ENCODE results near the gene ZNF595. TPM values are rescaled to one million over a fixed set of nuclear protein-coding genes. Genes with fewer than 3 reads are reported as not detected.
"Not testable (repeated sequence)": the region's sequence is repeated elsewhere in the genome, so short reads cannot be mapped to it uniquely, and the experiment has no call there.

Gene ZNF595
- total RNA-seq, 1 experiment from 2014 or later, result 38.3 TPM

DNA sequence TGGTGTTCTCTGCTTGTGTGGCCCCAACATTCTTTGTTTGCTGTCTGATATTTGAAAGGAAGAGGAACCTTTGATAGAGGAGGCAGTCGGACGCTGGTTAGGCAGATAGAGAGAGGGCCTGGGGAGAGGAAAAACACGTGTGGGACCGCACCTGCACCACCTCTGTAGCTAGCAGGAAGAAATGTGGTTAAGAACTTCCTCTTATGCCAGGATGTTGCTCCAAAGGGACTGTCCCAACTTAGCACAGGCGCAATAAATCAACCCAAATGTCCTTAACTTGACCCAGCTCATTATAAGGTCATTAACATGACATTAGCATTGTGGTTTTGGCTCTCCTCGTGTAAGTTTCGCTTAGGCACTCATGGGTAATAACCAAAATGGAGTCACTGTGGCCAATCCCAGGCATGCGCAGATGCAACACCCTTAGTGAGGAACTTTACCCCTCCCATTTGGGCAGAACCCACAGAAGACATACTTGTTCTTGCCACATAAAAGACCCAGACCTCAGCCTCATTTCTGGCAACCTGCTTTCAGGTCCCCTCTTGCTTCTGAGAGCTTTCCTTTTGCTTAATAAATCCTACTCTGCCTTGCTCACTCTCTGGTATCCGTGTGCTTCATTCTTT is 1.4 kb upstream of the ZNF595 start:
- not testable (repeated sequence) for BruUV-seq (replicated peaks)

DNA sequence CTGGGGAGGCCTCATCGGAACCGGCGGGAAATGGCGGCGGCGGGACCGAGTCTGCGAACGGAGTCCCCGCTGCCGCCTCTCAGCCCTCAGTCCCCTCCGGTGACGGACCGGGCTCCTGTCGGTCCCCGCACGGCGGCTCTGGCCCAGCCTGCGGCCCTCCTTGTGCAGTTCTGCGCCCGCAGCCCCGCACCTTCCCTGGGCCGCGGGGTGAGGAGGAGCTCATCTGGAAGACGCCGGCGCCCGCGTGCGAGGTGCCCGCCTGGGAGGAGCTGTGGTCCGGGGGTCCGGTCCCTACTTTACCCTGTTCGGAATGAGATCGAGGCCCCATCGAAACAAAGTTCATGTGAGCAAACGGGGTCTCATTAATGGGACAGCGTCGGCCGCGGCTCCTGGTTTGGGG is 400 bp downstream of the ZNF595 start:
- H3K27me3 Mint-ChIP-seq (ENCODE audit: insufficient read depth, unreplicated experiment); H3K4me1 Mint-ChIP-seq (ENCODE audit: insufficient read depth, unreplicated experiment); H3K9me3 Mint-ChIP-seq (ENCODE audit: unreplicated experiment); H3K4me3 Mint-ChIP-seq (ENCODE audit: unreplicated experiment); intact Hi-C loops (cut with micrococcal nuclease); H3K36me3 Mint-ChIP-seq (ENCODE audit: insufficient read depth, unreplicated experiment); H3K27ac Mint-ChIP-seq (ENCODE audit: low read depth, unreplicated experiment); DNase-seq (ENCODE audit: unreplicated experiment): not testable (repeated sequence)
- TSS peak; percentile 14 for BruUV-seq (replicated peaks)
- POLR2A ChIA-PET, result interaction anchor here (0.6 to 2.9 kb wide), 17 partner anchors 9 to 508 kb away, joined by 3 to 35 read pairs (median 4); partner anchors contain the start of genes ZNF141 and ZNF718
- CTCF ChIA-PET, result interaction anchor here (0.7 kb wide), 1 partner anchor 25 kb away, joined by 3 read pairs; no protein-coding TSS in a partner anchor

More for the DNA sequence above, 1.4 kb upstream of the ZNF595 start:
- ChIA-PET POLR2A (interaction anchor here (1.3 to 2.9 kb wide), 5 partner anchors 8 to 73 kb away, joined by 3 to 35 read pairs (median 5); partner anchors contain the start of gene ZNF718), CTCF (interaction anchor here (0.9 to 1.6 kb wide), 3 partner anchors 8 to 14 kb away, joined by 3 to 4 read pairs (median 3); no protein-coding TSS in a partner anchor)
- H3K36me3 Mint-ChIP-seq (ENCODE audit: insufficient read depth, unreplicated experiment); H3K4me3 Mint-ChIP-seq (ENCODE audit: unreplicated experiment); intact Hi-C loops (cut with micrococcal nuclease); DNase-seq (ENCODE audit: unreplicated experiment); H3K27me3 Mint-ChIP-seq (ENCODE audit: insufficient read depth, unreplicated experiment); H3K9me3 Mint-ChIP-seq (ENCODE audit: unreplicated experiment); H3K4me1 Mint-ChIP-seq (ENCODE audit: insufficient read depth, unreplicated experiment); H3K27ac Mint-ChIP-seq (ENCODE audit: low read depth, unreplicated experiment): not testable (repeated sequence)

DNA sequence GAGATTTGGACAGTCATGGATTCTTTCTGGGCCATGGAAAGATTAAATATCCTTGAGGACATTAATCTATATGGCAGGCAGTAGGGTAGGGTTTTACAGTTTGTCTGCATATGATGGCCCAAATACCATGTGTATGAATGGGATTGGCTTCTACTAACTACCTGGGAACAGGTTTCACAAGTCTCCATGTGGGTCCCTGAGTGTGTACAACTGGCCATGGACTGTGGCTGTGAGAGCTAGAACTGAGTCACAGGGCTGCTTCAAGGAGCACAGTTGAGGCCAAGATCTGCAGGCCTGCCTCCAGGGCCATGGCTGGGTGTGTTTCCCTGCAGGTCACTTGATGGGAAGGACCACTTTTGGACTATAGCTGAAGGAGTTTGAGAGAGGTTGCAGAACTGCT is 11.6 kb downstream of the ZNF595 start:
- H3K27ac Mint-ChIP-seq (ENCODE audit: low read depth, unreplicated experiment); BruUV-seq (replicated peaks); POLR2A ChIA-PET; H3K27me3 Mint-ChIP-seq (ENCODE audit: insufficient read depth, unreplicated experiment); H3K4me1 Mint-ChIP-seq (ENCODE audit: insufficient read depth, unreplicated experiment); H3K4me3 Mint-ChIP-seq (ENCODE audit: unreplicated experiment); intact Hi-C loops (cut with micrococcal nuclease); DNase-seq (ENCODE audit: unreplicated experiment): not testable (repeated sequence)
- CTCF ChIA-PET, result interaction anchor here (1.2 kb wide), 1 partner anchor 10 kb away, joined by 5 read pairs; no protein-coding TSS in a partner anchor
- Mint-ChIP-seq H3K9me3 (ENCODE audit: unreplicated experiment) (peaks cover 13% of the 10 kb centered on the region), H3K36me3 (ENCODE audit: insufficient read depth, unreplicated experiment) (peaks cover 22% of the 10 kb centered on the region)

DNA sequence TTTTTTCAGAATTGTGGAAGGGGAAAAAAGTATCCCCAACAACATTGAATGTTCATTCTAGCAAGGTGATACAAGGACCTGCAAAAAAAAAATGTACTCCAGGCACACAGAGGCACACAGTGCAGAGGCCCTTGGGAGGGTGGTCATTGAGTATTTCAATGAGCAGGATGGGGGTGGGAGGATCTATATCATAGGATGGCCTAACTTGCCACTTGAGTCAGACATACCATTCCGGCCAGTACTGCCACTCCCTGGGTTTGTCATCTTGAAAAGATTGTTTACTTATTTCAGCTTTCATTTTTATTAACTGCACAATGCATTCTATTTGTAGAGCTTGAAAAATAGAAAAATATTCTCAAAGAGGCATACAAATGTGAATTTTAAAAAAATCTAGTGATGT is 18.7 kb downstream of the ZNF595 start:
- TF ChIP-seq, protein P1, sequence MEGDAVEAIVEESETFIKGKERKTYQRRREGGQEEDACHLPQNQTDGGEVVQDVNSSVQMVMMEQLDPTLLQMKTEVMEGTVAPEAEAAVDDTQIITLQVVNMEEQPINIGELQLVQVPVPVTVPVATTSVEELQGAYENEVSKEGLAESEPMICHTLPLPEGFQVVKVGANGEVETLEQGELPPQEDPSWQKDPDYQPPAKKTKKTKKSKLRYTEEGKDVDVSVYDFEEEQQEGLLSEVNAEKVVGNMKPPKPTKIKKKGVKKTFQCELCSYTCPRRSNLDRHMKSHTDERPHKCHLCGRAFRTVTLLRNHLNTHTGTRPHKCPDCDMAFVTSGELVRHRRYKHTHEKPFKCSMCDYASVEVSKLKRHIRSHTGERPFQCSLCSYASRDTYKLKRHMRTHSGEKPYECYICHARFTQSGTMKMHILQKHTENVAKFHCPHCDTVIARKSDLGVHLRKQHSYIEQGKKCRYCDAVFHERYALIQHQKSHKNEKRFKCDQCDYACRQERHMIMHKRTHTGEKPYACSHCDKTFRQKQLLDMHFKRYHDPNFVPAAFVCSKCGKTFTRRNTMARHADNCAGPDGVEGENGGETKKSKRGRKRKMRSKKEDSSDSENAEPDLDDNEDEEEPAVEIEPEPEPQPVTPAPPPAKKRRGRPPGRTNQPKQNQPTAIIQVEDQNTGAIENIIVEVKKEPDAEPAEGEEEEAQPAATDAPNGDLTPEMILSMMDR (IDR thresholded peaks at IDR 0.05; ENCODE audit: unreplicated experiment), result no peak
- Mint-ChIP-seq H3K27ac (ENCODE audit: low read depth, unreplicated experiment) (no peak overlapping the region), H3K9me3 (ENCODE audit: unreplicated experiment) (peaks cover 40% of the 10 kb centered on the region), H3K4me1 (ENCODE audit: insufficient read depth, unreplicated experiment) (no peaks in the 10 kb centered on the region), H3K27me3 (ENCODE audit: insufficient read depth, unreplicated experiment) (no peaks in the 10 kb centered on the region), H3K4me3 (ENCODE audit: unreplicated experiment) (no peak overlapping the region), H3K36me3 (ENCODE audit: insufficient read depth, unreplicated experiment) (peaks cover 65% of the 10 kb centered on the region)
- intact Hi-C loops (cut with micrococcal nuclease), result no loop called here
- BruUV-seq (replicated peaks), result no TSS peak
- POLR2A ChIA-PET, result interaction anchor here (0.7 to 1.4 kb wide), 3 partner anchors 9 to 19 kb away, joined by 3 to 7 read pairs (median 4); partner anchors contain the start of gene ZNF595
- CTCF ChIA-PET, result no interaction called here
- DNase-seq (ENCODE audit: unreplicated experiment), result no peak

DNA sequence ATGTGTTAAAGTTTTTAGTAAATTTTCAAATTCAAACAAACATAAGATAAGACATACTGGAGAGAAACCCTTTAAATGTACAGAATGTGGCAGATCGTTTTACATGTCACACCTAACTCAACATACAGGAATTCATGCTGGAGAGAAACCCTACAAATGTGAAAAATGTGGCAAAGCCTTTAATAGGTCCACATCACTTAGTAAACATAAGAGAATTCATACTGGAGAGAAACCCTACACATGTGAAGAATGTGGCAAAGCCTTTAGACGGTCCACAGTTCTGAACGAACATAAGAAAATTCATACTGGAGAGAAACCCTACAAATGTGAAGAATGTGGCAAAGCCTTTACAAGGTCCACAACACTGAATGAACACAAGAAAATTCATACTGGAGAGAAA is 32.8 kb downstream of the ZNF595 start:
- Mint-ChIP-seq H3K9me3 (ENCODE audit: unreplicated experiment) (peaks cover 25% of the 10 kb centered on the region), H3K4me1 (ENCODE audit: insufficient read depth, unreplicated experiment) (no peaks in the 10 kb centered on the region), H3K27me3 (ENCODE audit: insufficient read depth, unreplicated experiment) (no peaks in the 10 kb centered on the region), H3K36me3 (ENCODE audit: insufficient read depth, unreplicated experiment) (peaks cover 67% of the 10 kb centered on the region), H3K4me3 (ENCODE audit: unreplicated experiment) (no peak overlapping the region), H3K27ac (ENCODE audit: low read depth, unreplicated experiment) (no peak overlapping the region)
- TF ChIP-seq, protein P1 (IDR thresholded peaks at IDR 0.05; ENCODE audit: unreplicated experiment), result no peak
- POLR2A ChIA-PET, result interaction anchor here (1.7 kb wide), 1 partner anchor 39 kb away, joined by 3 read pairs; the partner anchor contains the start of gene ZNF718
- no TSS peak for BruUV-seq (replicated peaks)
- intact Hi-C loops (cut with micrococcal nuclease), result no loop called here
- CTCF ChIA-PET, result no interaction called here
- DNase-seq (ENCODE audit: unreplicated experiment), result no peak

DNA sequence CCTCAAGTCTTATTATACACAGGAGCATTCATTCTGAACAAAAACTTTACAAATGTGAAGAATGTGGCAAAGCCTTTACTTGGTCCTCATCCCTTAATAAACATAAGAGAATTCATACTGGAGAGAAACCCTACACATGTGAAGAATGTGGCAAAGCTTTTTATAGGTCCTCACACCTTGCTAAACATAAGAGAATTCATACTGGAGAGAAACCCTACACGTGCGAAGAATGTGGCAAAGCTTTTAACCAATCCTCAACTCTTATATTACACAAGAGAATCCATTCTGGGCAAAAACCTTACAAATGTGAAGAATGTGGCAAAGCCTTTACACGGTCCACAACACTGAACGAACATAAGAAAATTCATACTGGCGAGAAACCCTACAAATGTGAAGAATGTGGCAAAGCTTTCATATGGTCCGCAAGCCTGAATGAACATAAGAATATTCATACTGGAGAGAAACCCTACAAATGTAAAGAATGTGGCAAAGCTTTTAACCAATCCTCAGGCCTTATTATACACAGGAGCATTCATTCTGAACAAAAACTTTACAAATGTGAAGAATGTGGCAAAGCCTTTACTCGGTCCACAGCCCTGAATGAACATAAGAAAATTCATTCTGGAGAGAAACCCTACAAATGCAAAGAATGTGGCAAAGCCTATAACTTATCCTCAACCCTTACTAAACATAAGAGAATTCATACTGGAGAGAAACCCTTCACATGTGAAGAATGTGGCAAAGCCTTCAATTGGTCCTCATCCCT is 33.6 kb downstream of the ZNF595 start:
- peaks cover 30% of the 10 kb centered on the region for H3K9me3 Mint-ChIP-seq (ENCODE audit: unreplicated experiment)
- intact Hi-C loops (cut with micrococcal nuclease); CTCF ChIA-PET; H3K4me3 Mint-ChIP-seq (ENCODE audit: unreplicated experiment); DNase-seq (ENCODE audit: unreplicated experiment); H3K27ac Mint-ChIP-seq (ENCODE audit: low read depth, unreplicated experiment); H3K27me3 Mint-ChIP-seq (ENCODE audit: insufficient read depth, unreplicated experiment); H3K4me1 Mint-ChIP-seq (ENCODE audit: insufficient read depth, unreplicated experiment): not testable (repeated sequence)
- BruUV-seq (replicated peaks), result TSS peak; percentile 22
- H3K36me3 Mint-ChIP-seq (ENCODE audit: insufficient read depth, unreplicated experiment), result peaks cover 59% of the 10 kb centered on the region
- POLR2A ChIA-PET, result interaction anchor here (1.7 kb wide), 1 partner anchor 38 kb away, joined by 3 read pairs; the partner anchor contains the start of gene ZNF718

All from MCF 10A (cell line).